Activated B cell treated with CpG ODN at 0.5 μM for 24 hours (primary cell): ENCODE data around the gene GNB2. TPM values are rescaled to one million over a fixed set of nuclear protein-coding genes. Genes with fewer than 3 reads are reported as not detected.

Source experiments
- ATAC-seq: fragments of 200-7000 bp; cut with Tn5 transposase; one replicate; pipeline ENCODE4 v1.10.0; 2021; ENCODE audit warnings: low read depth, mild to moderate bottlenecking, moderate library complexity
- CTCF ChIA-PET: fragments of 350-600 bp; sonication (Branson Sonifier 250); formaldehyde crosslinking; loops from one replicate; lab custom pipeline; 2021; ENCODE audit warnings: antibody characterized with exemption; lab: Charles Lee
- POLR2A ChIA-PET: fragments of 350-600 bp; sonication (Branson Sonifier 250); formaldehyde crosslinking; loops from one replicate; lab custom pipeline; 2021; ENCODE audit warnings: antibody characterized with exemption; lab: Charles Lee
- DNase-seq: peaks from one replicate; pipeline ENCODE4 v3.0.0; 2022
- H3K27ac Mint-ChIP-seq: one replicate; pipeline ENCODE4 v1.8.0; 2020; ENCODE audit warnings: mixed read lengths
- H3K27me3 Mint-ChIP-seq: one replicate; pipeline ENCODE4 v1.8.0; 2021; ENCODE audit warnings: mixed read lengths
- H3K36me3 Mint-ChIP-seq: one replicate; pipeline ENCODE4 v1.8.0; 2021; ENCODE audit warnings: low read depth, mixed read lengths
- H3K4me1 Mint-ChIP-seq: one replicate; pipeline ENCODE4 v1.8.0; 2021; ENCODE audit warnings: mixed read lengths
- H3K4me3 Mint-ChIP-seq: one replicate; pipeline ENCODE4 v1.8.0; 2020; ENCODE audit warnings: mild to moderate bottlenecking, mixed read lengths
- H3K9me3 Mint-ChIP-seq: one replicate; pipeline ENCODE4 v1.8.0; 2020; ENCODE audit warnings: mixed read lengths
- intact Hi-C: fragments of 100-400 bp; cut with micrococcal nuclease; formaldehyde crosslinking; loops from one replicate; pipeline ENCODE4 v1.15.1; 2024
- total RNA-seq: library from RNA; stranded (reverse); gene quantifications from 2 replicates; pipeline ENCODE4 v1.2.3, GENCODE V29; 2022
- TF ChIP-seq, protein P1 (sequence below): fragments of 200-600 bp; IDR thresholded peaks from one replicate; pipeline ENCODE4 v1.8.0; 2022; ENCODE audit warnings: antibody characterized with exemption, mild to moderate bottlenecking

Gene GNB2
- total RNA-seq, 1 donor from 2014 or later: 132 TPM

DNA sequence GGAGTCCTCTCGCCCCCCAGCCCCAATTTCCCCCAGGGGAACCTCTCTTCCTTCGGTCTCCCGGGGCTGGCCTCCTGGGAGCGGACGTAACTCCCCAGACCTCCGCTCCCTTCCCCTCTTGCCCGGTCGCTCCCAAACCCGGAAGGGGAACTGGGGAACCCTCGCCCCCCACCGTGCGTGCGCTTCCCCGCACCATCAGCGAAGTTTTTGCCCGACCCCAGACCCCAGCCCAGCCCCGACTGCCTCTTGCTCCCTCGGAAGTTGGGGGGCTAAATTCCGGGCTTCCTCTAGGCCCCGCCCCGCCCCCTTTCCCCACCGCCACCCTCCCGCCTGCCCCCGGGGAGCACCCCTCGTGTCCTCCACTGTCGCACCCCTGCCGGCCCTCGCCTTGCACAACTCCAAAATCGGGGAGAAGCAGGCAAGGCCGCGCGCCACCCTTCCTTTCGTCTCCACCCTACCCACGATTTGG is 436 bp downstream of the GNB2 start:
- H3K9me3 Mint-ChIP-seq: no peaks in the 10 kb centered on the region

DNA sequence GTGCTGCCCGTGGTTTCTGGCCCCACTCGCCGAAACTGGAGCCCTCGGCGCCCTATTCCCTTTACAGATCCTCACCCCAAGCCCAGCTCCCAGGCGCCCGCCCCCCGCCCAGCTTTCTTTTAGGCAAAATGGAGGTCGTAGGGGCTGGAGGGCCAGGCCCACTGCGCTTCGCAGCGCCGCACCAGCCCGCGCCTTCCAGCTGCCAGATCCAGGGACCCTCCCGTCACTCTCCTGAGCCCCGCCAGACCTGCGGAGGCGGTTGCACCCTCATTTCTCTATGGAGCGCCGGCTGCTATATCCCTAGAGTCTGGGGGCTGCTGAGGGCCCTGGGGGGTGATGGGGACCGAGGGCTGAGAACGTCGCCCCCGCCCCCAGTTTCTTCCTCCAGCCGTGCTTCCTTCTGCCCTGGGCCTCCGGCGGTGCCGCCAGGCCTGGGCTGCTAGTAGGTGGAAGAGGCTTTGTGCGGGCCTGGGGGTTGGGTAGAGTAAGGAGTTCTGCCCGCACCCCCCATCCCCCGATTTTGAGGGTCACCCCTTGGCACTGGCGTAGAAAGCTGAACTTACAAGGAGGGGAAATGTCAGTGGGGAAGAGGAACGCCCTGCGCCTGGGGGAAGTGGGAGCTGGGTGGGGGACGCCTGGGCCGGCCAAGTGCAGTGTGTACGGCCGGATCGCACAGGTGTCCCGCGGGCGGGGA is 1.0 kb downstream of the GNB2 start:
- ChIA-PET POLR2A (interaction anchor here (0.6 to 6.3 kb wide), 13 partner anchors 8 to 275 kb away, joined by 3 to 60 read pairs (median 4); partner anchors contain the start of genes FBXO24, GIGYF1, LRCH4 and MOSPD3), CTCF (interaction anchor here (1.1 to 2.0 kb wide), 3 partner anchors 31 to 110 kb away, joined by 3 to 8 read pairs (median 3); partner anchors contain the start of gene POP7)
- Mint-ChIP-seq H3K9me3 (no peaks in the 10 kb centered on the region), H3K27ac (peak overlapping the region; percentile 95), H3K4me3 (peak overlapping the region; percentile 97), H3K4me1 (peaks cover 11% of the 10 kb centered on the region), H3K27me3 (no peaks in the 10 kb centered on the region), H3K36me3 (peaks cover 32% of the 10 kb centered on the region)
- ATAC-seq (no peak), DNase-seq (peak; percentile 56)
- TF ChIP-seq, protein P1, sequence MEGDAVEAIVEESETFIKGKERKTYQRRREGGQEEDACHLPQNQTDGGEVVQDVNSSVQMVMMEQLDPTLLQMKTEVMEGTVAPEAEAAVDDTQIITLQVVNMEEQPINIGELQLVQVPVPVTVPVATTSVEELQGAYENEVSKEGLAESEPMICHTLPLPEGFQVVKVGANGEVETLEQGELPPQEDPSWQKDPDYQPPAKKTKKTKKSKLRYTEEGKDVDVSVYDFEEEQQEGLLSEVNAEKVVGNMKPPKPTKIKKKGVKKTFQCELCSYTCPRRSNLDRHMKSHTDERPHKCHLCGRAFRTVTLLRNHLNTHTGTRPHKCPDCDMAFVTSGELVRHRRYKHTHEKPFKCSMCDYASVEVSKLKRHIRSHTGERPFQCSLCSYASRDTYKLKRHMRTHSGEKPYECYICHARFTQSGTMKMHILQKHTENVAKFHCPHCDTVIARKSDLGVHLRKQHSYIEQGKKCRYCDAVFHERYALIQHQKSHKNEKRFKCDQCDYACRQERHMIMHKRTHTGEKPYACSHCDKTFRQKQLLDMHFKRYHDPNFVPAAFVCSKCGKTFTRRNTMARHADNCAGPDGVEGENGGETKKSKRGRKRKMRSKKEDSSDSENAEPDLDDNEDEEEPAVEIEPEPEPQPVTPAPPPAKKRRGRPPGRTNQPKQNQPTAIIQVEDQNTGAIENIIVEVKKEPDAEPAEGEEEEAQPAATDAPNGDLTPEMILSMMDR: no peak
- intact Hi-C loops: loop anchor here (10.0 kb wide), 1 partner anchor 590 kb away; the partner anchor contains the start of genes COPS6 and ZNF3

More for the DNA sequence above, 436 bp downstream of the GNB2 start:
- peaks cover 11% of the 10 kb centered on the region for H3K4me1 Mint-ChIP-seq
- H3K27me3 Mint-ChIP-seq: no peaks in the 10 kb centered on the region
- H3K27ac Mint-ChIP-seq: peak overlapping the region; percentile 95
- peaks cover 27% of the 10 kb centered on the region for H3K36me3 Mint-ChIP-seq
- DNase-seq (no peak), ATAC-seq (no peak)
- TF ChIP-seq, protein P1: no peak
- POLR2A ChIA-PET: interaction anchor here (0.6 to 6.3 kb wide), 8 partner anchors 9 to 276 kb away, joined by 4 to 60 read pairs (median 6); partner anchors contain the start of genes FBXO24, GIGYF1, LRCH4 and MOSPD3
- intact Hi-C loops: loop anchor here (1.0 to 10.0 kb wide), 11 partner anchors 21 to 589 kb away; partner anchors contain the start of genes COPS6, FBXO24, LRCH4 and MEPCE
- H3K4me3 Mint-ChIP-seq: peak overlapping the region; percentile 97
- CTCF ChIA-PET: interaction anchor here (1.1 kb wide), 1 partner anchor 32 kb away, joined by 3 read pairs; the partner anchor contains the start of gene POP7

GRCh38 chr7:100675105-100675451 is 1.5 kb downstream of the GNB2 start:
- ChIA-PET POLR2A (interaction anchor here (0.6 to 6.3 kb wide), 13 partner anchors 8 to 496 kb away, joined by 3 to 60 read pairs (median 4); partner anchors contain the start of genes FBXO24, GIGYF1, LRCH4 and MOSPD3), CTCF (interaction anchor here (1.5 to 2.0 kb wide), 2 partner anchors 41 to 111 kb away, joined by 3 to 8 read pairs; no protein-coding TSS in a partner anchor)
- ATAC-seq: no peak
- H3K4me1 Mint-ChIP-seq: peaks cover 11% of the 10 kb centered on the region
- H3K9me3 Mint-ChIP-seq: no peaks in the 10 kb centered on the region
- peak overlapping the region; percentile 95 for H3K27ac Mint-ChIP-seq
- TF ChIP-seq, protein P1: no peak
- peak; percentile 54 for DNase-seq
- peak overlapping the region; percentile 97 for H3K4me3 Mint-ChIP-seq
- no peaks in the 10 kb centered on the region for H3K27me3 Mint-ChIP-seq
- intact Hi-C loops: loop anchor here (10.0 kb wide), 1 partner anchor 590 kb away; the partner anchor contains the start of genes COPS6 and ZNF3
- peaks cover 36% of the 10 kb centered on the region for H3K36me3 Mint-ChIP-seq

DNA sequence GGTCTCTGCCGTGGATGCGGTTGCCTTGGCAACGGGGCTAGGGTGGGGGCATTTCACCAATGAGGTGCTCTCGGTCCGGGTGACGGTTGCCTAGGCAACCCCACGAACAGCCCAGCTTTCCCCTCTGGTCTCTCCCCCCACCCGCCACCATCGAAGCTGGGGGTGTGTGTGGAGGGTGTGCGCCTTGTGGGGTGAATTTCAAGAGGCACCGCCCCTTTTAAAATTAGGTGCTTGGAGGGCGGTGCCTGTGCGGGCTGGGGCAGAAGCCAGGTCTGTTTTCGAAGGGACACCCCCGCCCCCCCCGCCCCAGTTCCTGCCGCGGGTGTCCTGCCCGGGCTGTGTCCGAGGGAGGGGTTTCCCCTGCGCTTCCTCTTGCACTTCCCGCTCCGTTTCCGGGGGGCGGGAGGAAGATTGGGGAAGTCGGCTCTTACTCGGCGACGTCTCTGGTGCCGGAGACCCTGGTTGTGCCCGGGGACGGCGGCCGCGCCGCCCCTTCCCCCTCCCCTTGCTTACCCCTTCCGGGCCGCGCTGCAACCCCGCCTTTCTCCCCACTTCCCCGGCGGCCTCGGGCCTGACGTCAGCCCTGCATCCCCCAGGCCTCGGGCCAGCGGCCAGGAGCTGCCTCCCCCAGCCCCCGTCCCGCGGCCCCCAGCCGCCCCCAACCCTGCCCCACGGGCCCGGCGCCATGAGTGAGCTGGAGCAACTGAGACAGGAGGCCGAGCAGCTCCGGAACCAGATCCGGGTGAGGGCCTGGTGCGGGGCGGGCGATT is 2.2 kb downstream of the GNB2 start:
- ChIA-PET POLR2A (interaction anchor here (0.7 to 6.3 kb wide), 14 partner anchors 17 to 575 kb away, joined by 3 to 60 read pairs (median 4); partner anchors contain the start of genes FBXO24, GIGYF1, LRCH4 and MCM7), CTCF (interaction anchor here (1.5 to 2.0 kb wide), 2 partner anchors 42 to 112 kb away, joined by 3 to 8 read pairs; no protein-coding TSS in a partner anchor)
- TF ChIP-seq, protein P1: no peak
- intact Hi-C loops: loop anchor here (1.0 to 10.0 kb wide), 2 partner anchors 16 to 591 kb away; partner anchors contain the start of genes COPS6 and ZNF3
- DNase-seq (peak; percentile 77), ATAC-seq (peak; percentile 44)
- H3K36me3 Mint-ChIP-seq: peaks cover 41% of the 10 kb centered on the region
- no peaks in the 10 kb centered on the region for H3K9me3 Mint-ChIP-seq
- peak overlapping the region; percentile 88 for H3K27ac Mint-ChIP-seq
- peaks cover 11% of the 10 kb centered on the region for H3K4me1 Mint-ChIP-seq
- H3K4me3 Mint-ChIP-seq: peak overlapping the region; percentile 87
- no peaks in the 10 kb centered on the region for H3K27me3 Mint-ChIP-seq
